Neural cell (in vitro differentiated cells): ENCODE results near the gene KRT80. TPM values are rescaled to one million over a fixed set of nuclear protein-coding genes. Genes with fewer than 3 reads are reported as not detected.

Experiments used
- H2AFZ ChIP-seq: fragments of 200-600, 300-800 bp; sonication (generic), shearing (Covaris generic); 2 replicates; pipeline ENCODE4 v1.6.0; 2014; ENCODE audit warnings: low read depth, mild to moderate bottlenecking, antibody characterized with exemption, low read length, moderate library complexity
- H3F3A ChIP-seq: fragments of 200-600 bp; shearing (Covaris generic); 2 replicates; pipeline ENCODE4 v1.6.1; 2016; ENCODE audit warnings: mild to moderate bottlenecking, moderate library complexity, mixed read lengths, antibody characterized with exemption, low read length; ENCODE audit not compliant: insufficient read depth, poor library complexity, severe bottlenecking
- H3K27ac ChIP-seq: fragments of 200-600, 300-800 bp; sonication (generic), shearing (Covaris generic); 2 replicates; pipeline ENCODE4 v1.5.1; 2014; ENCODE audit warnings: mild to moderate bottlenecking, low read length, moderate library complexity
- H3K27me3 ChIP-seq: fragments of 300-800, 200-600 bp; sonication (generic), shearing (Covaris generic); 2 replicates; pipeline ENCODE4 v1.6.0; 2014; ENCODE audit warnings: mild to moderate bottlenecking, low read depth, low read length, moderate library complexity; ENCODE audit not compliant: insufficient read depth
- H3K36me3 ChIP-seq: fragments of 300-800, 200-600 bp; sonication (generic), shearing (Covaris generic); 2 replicates; pipeline ENCODE4 v1.5.1; 2014; ENCODE audit warnings: mild to moderate bottlenecking, antibody characterized with exemption, low read length, moderate library complexity; ENCODE audit not compliant: insufficient read depth
- H3K4me2 ChIP-seq: fragments of 300-800, 200-600 bp; sonication (generic), shearing (Covaris generic); 2 replicates; pipeline ENCODE4 v1.6.0; 2014; ENCODE audit warnings: mild to moderate bottlenecking, low read length
- H3K4me3 ChIP-seq: fragments of 300-800, 200-600 bp; sonication (generic), shearing (Covaris generic); 2 replicates; pipeline ENCODE4 v1.5.1; 2014; ENCODE audit warnings: mild to moderate bottlenecking, low read length, moderate library complexity
- H3K79me2 ChIP-seq: fragments of 200-600 bp; shearing (Covaris generic); replicated peaks from 2 replicates; pipeline ENCODE4 v1.6.0; 2014; ENCODE audit warnings: mild to moderate bottlenecking, low read length, moderate library complexity; ENCODE audit not compliant: insufficient read depth
- H3K9ac ChIP-seq: fragments of 300-800, 200-600 bp; sonication (generic), shearing (Covaris generic); 2 replicates; pipeline ENCODE4 v1.6.1; 2016; ENCODE audit warnings: mild to moderate bottlenecking, low read length, mixed read lengths
- H3K9me2 ChIP-seq: fragments of 200-600 bp; shearing (Covaris generic); 2 replicates; pipeline ENCODE4 v1.6.1; 2016; ENCODE audit warnings: mild to moderate bottlenecking, low read length, mixed read lengths; ENCODE audit not compliant: insufficient read depth
- H3K9me3 ChIP-seq: fragments of 200-600, 300-800 bp; sonication (generic), shearing (Covaris generic); 2 replicates; pipeline ENCODE4 v1.6.1; 2016; ENCODE audit warnings: mild to moderate bottlenecking, mixed run types, low read length, moderate library complexity, mixed read lengths
- H4K20me1 ChIP-seq: fragments of 200-600 bp; shearing (Covaris generic); 2 replicates; pipeline ENCODE4 v1.6.1; 2016; ENCODE audit warnings: mild to moderate bottlenecking, mixed run types; ENCODE audit not compliant: insufficient read depth
- CTCF ChIP-seq: fragments of 450-650 bp; IDR thresholded peaks from 2 replicates; pipeline ENCODE4 v1.5.1; 2014; ENCODE audit warnings: antibody characterized with exemption, mild to moderate bottlenecking, moderate library complexity; ENCODE audit not compliant: poor library complexity, severe bottlenecking
- EP300 ChIP-seq: fragments of 450-650 bp; conservative IDR thresholded peaks from 2 replicates; pipeline ENCODE4 v1.6.1; 2014; ENCODE audit warnings: antibody characterized with exemption, mild to moderate bottlenecking, moderate library complexity; ENCODE audit not compliant: poor library complexity, severe bottlenecking
- EZH2 ChIP-seq: fragments of 200-600, 300-800 bp; shearing (Covaris generic), sonication (generic); IDR thresholded peaks from 2 replicates; pipeline ENCODE4 v1.6.1; 2014; ENCODE audit warnings: antibody characterized with exemption, low read length, borderline replicate concordance, mild to moderate bottlenecking; ENCODE audit not compliant: insufficient read depth, poor library complexity, severe bottlenecking
- MXI1 ChIP-seq: fragments of 450-650 bp; conservative IDR thresholded peaks from 2 replicates; pipeline ENCODE4 v1.6.1; 2014; ENCODE audit warnings: antibody characterized with exemption, mild to moderate bottlenecking; ENCODE audit not compliant: poor library complexity, severe bottlenecking
- POLR2AphosphoS5 ChIP-seq: IDR thresholded peaks from 2 replicates; pipeline ENCODE4 v1.6.1; 2012
- RAD21 ChIP-seq: fragments of 450-650 bp; conservative IDR thresholded peaks from 2 replicates; pipeline ENCODE4 v1.6.1; 2014; ENCODE audit warnings: antibody characterized with exemption, mild to moderate bottlenecking, moderate library complexity
- REST ChIP-seq: IDR thresholded peaks from 2 replicates; pipeline ENCODE4 v1.6.1; 2012; ENCODE audit warnings: borderline replicate concordance
- SMC3 ChIP-seq: fragments of 450-650 bp; conservative IDR thresholded peaks from 2 replicates; pipeline ENCODE4 v1.6.1; 2014; ENCODE audit warnings: antibody characterized with exemption, mild to moderate bottlenecking, moderate library complexity; ENCODE audit not compliant: poor library complexity
- TAF1 ChIP-seq: IDR thresholded peaks from 2 replicates; pipeline ENCODE4 v1.6.1; 2012; ENCODE audit warnings: low read depth
- polyA plus RNA-seq: library from polyadenylated mRNA; depleted of rRNA; stranded (reverse); fragments of >200 nt; gene quantifications from 2 replicates; pipeline ENCODE4 v1.2.3, GENCODE V29; 2014

The KRT80 gene
- polyA plus RNA-seq, 1 donor from 2014 or later, result not detected

GRCh38 chr12:52172956-52173355, 18.9 kb downstream of the KRT80 start:
- no peak overlapping the region for H3K9ac ChIP-seq
- no peaks in the 10 kb centered on the region for H3K9me2 ChIP-seq
- H3K9me3 ChIP-seq, result no peaks in the 10 kb centered on the region
- no peak overlapping the region for H3K4me3 ChIP-seq
- no peaks in the 10 kb centered on the region for H3K79me2 ChIP-seq
- H3F3A ChIP-seq, result no peaks in the 10 kb centered on the region
- no peaks in the 10 kb centered on the region for H4K20me1 ChIP-seq
- no peak overlapping the region for H2AFZ ChIP-seq
- H3K4me2 ChIP-seq, result no peak overlapping the region
- no peaks in the 10 kb centered on the region for H3K27me3 ChIP-seq
- H3K27ac ChIP-seq, result no peak overlapping the region
- TF ChIP-seq EP300, result no peak
- TF ChIP-seq REST, result no peak
- TF ChIP-seq TAF1, result no peak
- TF ChIP-seq SMC3, result no peak
- TF ChIP-seq MXI1, result no peak
- TF ChIP-seq EZH2, result no peak
- no peak for TF ChIP-seq CTCF
- TF ChIP-seq RAD21, result no peak
- TF ChIP-seq POLR2AphosphoS5, result no peak
- H3K36me3 ChIP-seq, result no peaks in the 10 kb centered on the region

- Histone ChIP-seq H3K4me3 (no peak overlapping the region), H3K36me3 (no peaks in the 10 kb centered on the region), H2AFZ (no peak overlapping the region), H3F3A (no peaks in the 10 kb centered on the region), H3K9ac (no peak overlapping the region), H3K27ac (no peak overlapping the region), H3K9me3 (no peaks in the 10 kb centered on the region), H3K79me2 (no peaks in the 10 kb centered on the region), H3K27me3 (no peaks in the 10 kb centered on the region), H3K4me2 (no peak overlapping the region), H3K9me2 (no peaks in the 10 kb centered on the region), H4K20me1 (no peaks in the 10 kb centered on the region)
- no peak for TF ChIP-seq TAF1
- TF ChIP-seq CTCF, result no peak
- no peak for TF ChIP-seq MXI1
- TF ChIP-seq RAD21, result no peak
- TF ChIP-seq EZH2, result no peak
- no peak for TF ChIP-seq POLR2AphosphoS5
- TF ChIP-seq EP300, result no peak
- no peak for TF ChIP-seq SMC3
- TF ChIP-seq REST, result no peak
Measured at GRCh38 chr12:52171950-52172512, 19.8 kb downstream of the KRT80 start.
